Mucosa of rectum (tissue), 2 donors: ENCODE measurements around the gene UTS2.

ENCODE experiments used
- H3K27ac ChIP-seq, 2 donors: one replicate each; pipeline ENCODE4 v1.7.0; 2013; ENCODE audit warnings: inconsistent platforms in 2 of 2, low read depth in 2 of 2, low read length in 2 of 2
- H3K27me3 ChIP-seq, 2 donors: one replicate each; pipeline ENCODE4 v1.7.0; 2013; ENCODE audit warnings: low read length in 2 of 2; ENCODE audit not compliant: control insufficient read depth in 2 of 2, insufficient read depth in 2 of 2
- H3K36me3 ChIP-seq, 2 donors: one replicate each; pipeline ENCODE4 v1.7.0; 2013; ENCODE audit warnings: low read length in 2 of 2; ENCODE audit not compliant: control insufficient read depth in 2 of 2, insufficient read depth in 2 of 2
- H3K4me1 ChIP-seq, 2 donors: one replicate each; pipeline ENCODE4 v1.7.0; 2013; ENCODE audit warnings: low read length in 2 of 2, mild to moderate bottlenecking in 1 of 2; ENCODE audit not compliant: control insufficient read depth in 2 of 2, insufficient read depth in 2 of 2
- H3K4me3 ChIP-seq, 2 donors: one replicate each; pipeline ENCODE4 v1.7.0; 2013; ENCODE audit warnings: low read length in 2 of 2
- H3K9ac ChIP-seq, 2 donors: one replicate each; pipeline ENCODE4 v1.7.0; 2013; ENCODE audit warnings: low read length in 2 of 2, low read depth in 1 of 2, mild to moderate bottlenecking in 1 of 2
- H3K9me3 ChIP-seq, 2 donors: one replicate each; pipeline ENCODE4 v1.7.0; 2013; ENCODE audit warnings: low read length in 2 of 2; ENCODE audit not compliant: control insufficient read depth in 2 of 2
- donor health status: healthy.
- donor health status: Normal muscosa, but diverticular disease.

The UTS2 gene

GRCh38 chr1:7885513-7886404, 32.9 kb upstream of the UTS2 start:
- peak overlapping the region in 1 of 2 donors; percentile 20 for H3K9ac ChIP-seq

GRCh38 chr1:7884757-7885156, 31.9 kb upstream of the UTS2 start:
- Histone ChIP-seq H3K36me3 (no peaks in the 10 kb centered on the region), H3K4me3 (no peak overlapping the region), H3K27me3 (peaks cover 3 to 4% of the 10 kb centered on the region in 2 donors), H3K9me3 (no peaks in the 10 kb centered on the region), H3K9ac (no peak overlapping the region), H3K27ac (no peak overlapping the region), H3K4me1 (peaks cover 0 to 2% of the 10 kb centered on the region in 2 donors)

More at GRCh38 chr1:7885513-7886404, 32.9 kb upstream of the UTS2 start:
- Histone ChIP-seq H3K27ac (no peak overlapping the region), H3K4me3 (peak overlapping the region; percentile 41 to 45), H3K36me3 (no peaks in the 10 kb centered on the region), H3K9me3 (no peaks in the 10 kb centered on the region), H3K4me1 (peaks cover 0 to 2% of the 10 kb centered on the region in 2 donors), H3K27me3 (peaks cover 3 to 4% of the 10 kb centered on the region in 2 donors)

GRCh38 chr1:7879228-7879627, 26.4 kb upstream of the UTS2 start:
- no peak overlapping the region for H3K4me3 ChIP-seq
- H3K27me3 ChIP-seq: no peaks in the 10 kb centered on the region
- no peak overlapping the region for H3K27ac ChIP-seq
- no peaks in the 10 kb centered on the region for H3K4me1 ChIP-seq
- H3K9ac ChIP-seq: no peak overlapping the region
- no peaks in the 10 kb centered on the region for H3K9me3 ChIP-seq
- H3K36me3 ChIP-seq: no peaks in the 10 kb centered on the region

GRCh38 chr1:7878027-7878426, 25.2 kb upstream of the UTS2 start:
- no peak overlapping the region for H3K9ac ChIP-seq
- no peak overlapping the region for H3K27ac ChIP-seq
- H3K4me3 ChIP-seq: no peak overlapping the region
- H3K36me3 ChIP-seq: no peaks in the 10 kb centered on the region
- H3K4me1 ChIP-seq: no peaks in the 10 kb centered on the region
- no peaks in the 10 kb centered on the region for H3K9me3 ChIP-seq
- no peaks in the 10 kb centered on the region for H3K27me3 ChIP-seq

GRCh38 chr1:7873801-7874795, 21.2 kb upstream of the UTS2 start:
- Histone ChIP-seq H3K27ac (no peak overlapping the region), H3K9ac (no peak overlapping the region), H3K27me3 (no peaks in the 10 kb centered on the region), H3K36me3 (no peaks in the 10 kb centered on the region), H3K9me3 (no peaks in the 10 kb centered on the region), H3K4me3 (no peak overlapping the region), H3K4me1 (no peaks in the 10 kb centered on the region)

- H3K4me1 ChIP-seq: no peaks in the 10 kb centered on the region
- no peaks in the 10 kb centered on the region for H3K9me3 ChIP-seq
- no peak overlapping the region for H3K27ac ChIP-seq
- no peaks in the 10 kb centered on the region for H3K27me3 ChIP-seq
- no peak overlapping the region for H3K4me3 ChIP-seq
- H3K9ac ChIP-seq: no peak overlapping the region
- no peaks in the 10 kb centered on the region for H3K36me3 ChIP-seq
Observed at GRCh38 chr1:7871136-7871535, 18.3 kb upstream of the UTS2 start.

- Histone ChIP-seq H3K4me1 (no peaks in the 10 kb centered on the region), H3K9ac (no peak overlapping the region), H3K4me3 (no peak overlapping the region), H3K27me3 (no peaks in the 10 kb centered on the region), H3K27ac (no peak overlapping the region), H3K9me3 (no peaks in the 10 kb centered on the region), H3K36me3 (no peaks in the 10 kb centered on the region)
Observed at GRCh38 chr1:7869136-7869920, 16.5 kb upstream of the UTS2 start.

GRCh38 chr1:7868070-7868780, 15.4 kb upstream of the UTS2 start:
- no peaks in the 10 kb centered on the region for H3K36me3 ChIP-seq
- no peak overlapping the region for H3K27ac ChIP-seq
- no peak overlapping the region for H3K4me3 ChIP-seq
- no peaks in the 10 kb centered on the region for H3K4me1 ChIP-seq
- H3K9me3 ChIP-seq: no peaks in the 10 kb centered on the region
- no peak overlapping the region for H3K9ac ChIP-seq
- no peaks in the 10 kb centered on the region for H3K27me3 ChIP-seq

GRCh38 chr1:7865978-7866377, 13.1 kb upstream of the UTS2 start:
- Histone ChIP-seq H3K36me3 (no peaks in the 10 kb centered on the region), H3K27ac (no peak overlapping the region), H3K9ac (no peak overlapping the region), H3K4me3 (no peak overlapping the region), H3K4me1 (no peaks in the 10 kb centered on the region), H3K27me3 (no peaks in the 10 kb centered on the region), H3K9me3 (no peaks in the 10 kb centered on the region)
